ENCODE data around the gene HABP4.

DNA sequence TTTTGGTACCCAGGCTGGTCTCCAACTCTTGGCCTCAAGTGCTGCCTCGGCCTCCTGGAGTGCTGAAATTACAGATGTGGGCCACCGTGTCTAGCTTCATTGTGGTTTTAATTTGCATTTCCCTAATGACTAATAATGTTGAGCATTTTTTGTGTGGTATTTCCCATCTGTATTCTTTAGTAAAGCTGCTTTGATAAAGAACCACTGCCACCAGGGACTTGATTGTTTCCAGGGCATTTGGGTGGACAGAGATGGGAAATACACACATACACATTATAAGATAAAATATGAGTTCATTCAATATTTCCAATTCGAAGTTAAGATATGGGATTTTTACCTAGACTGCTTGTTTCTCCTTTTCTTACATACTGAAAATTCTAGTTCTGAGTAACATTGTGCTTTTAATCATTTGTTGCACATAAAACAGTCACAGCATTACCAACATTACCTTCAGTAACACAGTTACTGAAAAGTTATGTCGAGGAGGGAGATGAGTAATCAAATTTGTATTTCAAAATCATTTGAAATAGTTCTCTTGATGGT lies 28.9 kb downstream of the HABP4 start:
- TF ChIP-seq, protein P1, sequence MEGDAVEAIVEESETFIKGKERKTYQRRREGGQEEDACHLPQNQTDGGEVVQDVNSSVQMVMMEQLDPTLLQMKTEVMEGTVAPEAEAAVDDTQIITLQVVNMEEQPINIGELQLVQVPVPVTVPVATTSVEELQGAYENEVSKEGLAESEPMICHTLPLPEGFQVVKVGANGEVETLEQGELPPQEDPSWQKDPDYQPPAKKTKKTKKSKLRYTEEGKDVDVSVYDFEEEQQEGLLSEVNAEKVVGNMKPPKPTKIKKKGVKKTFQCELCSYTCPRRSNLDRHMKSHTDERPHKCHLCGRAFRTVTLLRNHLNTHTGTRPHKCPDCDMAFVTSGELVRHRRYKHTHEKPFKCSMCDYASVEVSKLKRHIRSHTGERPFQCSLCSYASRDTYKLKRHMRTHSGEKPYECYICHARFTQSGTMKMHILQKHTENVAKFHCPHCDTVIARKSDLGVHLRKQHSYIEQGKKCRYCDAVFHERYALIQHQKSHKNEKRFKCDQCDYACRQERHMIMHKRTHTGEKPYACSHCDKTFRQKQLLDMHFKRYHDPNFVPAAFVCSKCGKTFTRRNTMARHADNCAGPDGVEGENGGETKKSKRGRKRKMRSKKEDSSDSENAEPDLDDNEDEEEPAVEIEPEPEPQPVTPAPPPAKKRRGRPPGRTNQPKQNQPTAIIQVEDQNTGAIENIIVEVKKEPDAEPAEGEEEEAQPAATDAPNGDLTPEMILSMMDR (IDR thresholded peaks at IDR 0.05; ENCODE audit: low read depth, low read length) = no peak
- TF ChIP-seq EZH2phosphoT487 (IDR thresholded peaks at IDR 0.05; ENCODE audit: low read depth) = no peak
